Camera-type eye (tissue), 1 donor: ENCODE results near the gene SERPINA5. TPM values are rescaled to one million over a fixed set of nuclear protein-coding genes. Genes with fewer than 3 reads are reported as not detected.

ENCODE experiments used
- total RNA-seq: library from RNA; depleted of rRNA; stranded (reverse); fragments of >200 nt; gene quantifications from one replicate; pipeline ENCODE4 v1.2.3, GENCODE V29; 2014

The SERPINA5 gene, protein sequence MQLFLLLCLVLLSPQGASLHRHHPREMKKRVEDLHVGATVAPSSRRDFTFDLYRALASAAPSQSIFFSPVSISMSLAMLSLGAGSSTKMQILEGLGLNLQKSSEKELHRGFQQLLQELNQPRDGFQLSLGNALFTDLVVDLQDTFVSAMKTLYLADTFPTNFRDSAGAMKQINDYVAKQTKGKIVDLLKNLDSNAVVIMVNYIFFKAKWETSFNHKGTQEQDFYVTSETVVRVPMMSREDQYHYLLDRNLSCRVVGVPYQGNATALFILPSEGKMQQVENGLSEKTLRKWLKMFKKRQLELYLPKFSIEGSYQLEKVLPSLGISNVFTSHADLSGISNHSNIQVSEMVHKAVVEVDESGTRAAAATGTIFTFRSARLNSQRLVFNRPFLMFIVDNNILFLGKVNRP
- 0.66 TPM for total RNA-seq

GRCh38 chr14:94581127-94581999, at the start of gene SERPINA5:
Gene SERPINA5, plus strand, starts transcription at chr14:94581426. Its CDS starts 5,937 bp downstream, at chr14:94587363.

GRCh38 chr14:94560751-94561655, 20.2 kb upstream of the SERPINA5 start, which contains the start of gene SERPINA4:
Gene SERPINA4, plus strand, starts transcription at chr14:94561442. Its CDS starts 2,041 bp downstream, at chr14:94563483.

DNA sequence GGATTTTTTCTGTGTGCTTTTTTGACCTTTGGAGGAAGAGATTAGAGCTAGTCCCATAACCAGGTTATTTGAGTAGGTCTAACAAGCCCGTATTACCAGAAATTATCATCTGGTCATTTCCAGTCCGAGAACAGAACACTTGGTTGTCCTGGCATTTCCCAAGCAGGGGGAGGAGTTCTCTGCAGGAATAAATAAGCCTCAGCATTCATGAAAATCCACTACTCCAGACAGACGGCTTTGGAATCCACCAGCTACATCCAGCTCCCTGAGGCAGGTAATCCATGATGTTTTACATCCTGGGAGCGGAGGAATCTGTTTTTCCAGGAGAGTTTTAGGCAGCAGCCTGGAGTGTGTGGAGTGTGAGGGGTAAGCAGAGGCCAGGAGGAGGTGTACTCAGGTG, 30.9 kb downstream of the SERPINA5 start, which contains the start of gene SERPINA3:
Gene SERPINA3, plus strand, starts transcription at position 218 of the 400 bp plus-strand sequence. CDS start 2,051 bp downstream, outside the sequence.

Other genes with a start within 250 kb of the SERPINA5 start
- gene SERPINA2, start 214.7 kb upstream of the SERPINA5 start, total RNA-seq: not detected
- 6.8 TPM for gene SERPINA1, start 192.8 kb upstream of the SERPINA5 start, total RNA-seq
- not detected for gene SERPINA11, start 128.6 kb upstream of the SERPINA5 start, total RNA-seq
- not detected for gene SERPINA9, start 105.2 kb upstream of the SERPINA5 start, total RNA-seq
- gene SERPINA12, start 72.0 kb upstream of the SERPINA5 start, total RNA-seq: 0.22 TPM
- gene SERPINA4, start 20.0 kb upstream of the SERPINA5 start, total RNA-seq: not detected
- 0.99 TPM for gene SERPINA3, start 31.0 kb downstream of the SERPINA5 start, total RNA-seq
- 2.0 TPM for gene GSC, start 188.7 kb downstream of the SERPINA5 start, total RNA-seq